ENCODE data around the gene LRCH4.

DNA sequence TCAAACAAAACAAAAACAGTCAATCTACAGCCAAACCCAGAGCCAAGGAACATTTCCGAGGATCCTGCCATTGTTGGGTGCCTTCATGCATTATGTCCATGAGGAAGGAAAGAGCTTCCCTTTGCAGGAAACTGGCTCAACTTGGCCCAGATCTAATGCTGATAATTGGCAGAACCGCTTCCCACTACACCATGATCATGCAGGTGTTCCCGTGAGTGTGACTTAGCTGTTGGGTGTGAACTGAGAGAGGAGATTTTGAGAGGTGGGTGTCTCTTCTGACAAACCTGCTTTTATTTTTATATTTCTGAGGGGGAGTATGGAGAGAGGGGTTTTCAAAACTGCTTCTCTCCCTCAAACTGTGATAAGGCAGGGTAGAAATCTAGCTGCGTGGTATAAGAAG lies 26.8 kb downstream of the LRCH4 start:
- no peak for TF ChIP-seq POLR2AphosphoS5 (IDR thresholded peaks at IDR 0.05; ENCODE audit: borderline replicate concordance, low read depth, low read length)
- TF ChIP-seq EZH2 (IDR thresholded peaks at IDR 0.05): no peak

Measured in SK-N-MC (cell line).